GM11168 (cell line): Measurements from ENCODE around the gene TXNDC8.
"Not testable (repeated sequence)": the region's sequence is repeated elsewhere in the genome, so short reads cannot be mapped to it uniquely, and the experiment has no call there.

Experiments
- in situ Hi-C: fragments of 300-500 bp; cut with MboI; formaldehyde crosslinking; loops from one replicate; pipeline ENCODE4 v1.12.0; 2022; ENCODE audit warnings: low sequenced_read_pairs; ENCODE audit not compliant: unreplicated experiment

TXNDC8 gene

DNA sequence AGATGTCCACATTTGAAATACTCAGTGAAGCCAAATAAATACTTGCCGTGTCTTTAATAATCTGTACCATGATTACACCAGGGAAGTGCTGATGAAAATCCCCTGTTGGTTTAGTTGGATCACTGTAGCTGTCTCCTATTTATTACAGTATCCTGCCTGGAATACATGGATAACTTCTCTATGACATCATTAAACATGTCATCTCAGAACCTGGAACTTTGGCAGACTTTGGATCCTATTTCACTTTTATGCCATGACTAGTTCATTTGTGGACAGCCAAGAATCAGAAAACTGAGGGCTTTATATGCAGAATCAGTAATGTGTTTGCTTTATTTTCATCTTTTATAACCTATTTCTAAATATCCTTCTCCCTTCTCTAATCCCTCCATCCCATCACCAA, at the start of gene TXNDC8:
TXNDC8 (minus strand) TSS at position 137 of the 400 bp plus-strand sequence.
- in situ Hi-C loops, result no loop called here

- in situ Hi-C loops, result no loop called here
These were observed 45.8 kb upstream of the TXNDC8 start for GRCh38 chr9:110383491-110383890.

GRCh38 chr9:110382731-110383130, 45.1 kb upstream of the TXNDC8 start:
- in situ Hi-C loops, result no loop called here

DNA sequence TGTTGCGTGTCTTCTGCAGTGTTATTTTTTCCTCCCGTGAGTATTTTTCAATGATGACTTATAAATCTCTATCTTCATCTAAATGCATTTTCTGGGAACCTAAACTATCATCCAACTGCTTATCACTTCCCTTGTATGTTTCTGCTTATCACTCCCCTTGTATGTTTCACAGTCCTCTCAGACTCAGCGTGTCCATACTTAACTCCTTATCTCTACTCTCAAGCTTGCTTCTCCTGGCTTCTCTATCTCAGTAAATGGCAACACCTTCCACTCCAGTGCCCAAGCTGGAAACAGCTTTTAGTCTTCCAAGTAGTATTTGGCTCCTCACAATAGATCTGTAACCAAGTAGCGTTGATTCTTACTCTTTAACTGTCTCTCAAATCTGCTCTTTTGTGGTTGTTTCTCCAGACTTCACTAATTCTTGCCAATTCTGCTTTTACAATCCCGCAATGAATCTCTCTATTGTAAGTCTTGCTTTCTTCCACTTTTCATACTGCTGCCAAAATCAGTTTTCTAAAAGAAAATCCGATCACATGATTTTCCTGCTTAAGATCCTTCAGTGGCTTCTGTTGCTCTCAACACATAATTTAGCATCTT, 33.8 kb upstream of the TXNDC8 start:
- in situ Hi-C loops, result no loop called here

DNA sequence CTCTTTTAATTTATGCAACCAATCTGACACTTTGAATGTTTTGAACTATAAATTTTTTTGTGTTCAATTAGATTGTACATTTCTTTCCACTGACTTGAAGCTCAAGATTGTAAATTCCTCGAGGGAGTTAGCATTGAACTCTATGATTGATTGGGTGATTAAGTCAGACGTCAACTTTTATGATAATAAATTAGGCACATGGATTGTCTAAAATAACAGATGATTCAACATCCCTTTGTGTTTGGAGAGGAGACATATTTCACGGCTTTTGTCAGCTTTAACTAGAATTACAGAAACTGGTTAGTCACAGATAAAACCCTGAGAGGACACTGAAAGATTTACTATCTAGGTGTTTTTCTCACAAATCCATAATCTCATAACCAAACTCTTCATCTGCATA, 32.7 kb upstream of the TXNDC8 start:
- in situ Hi-C loops, result no loop called here

- in situ Hi-C loops, result no loop called here
These were observed 26.8 kb upstream of the TXNDC8 start for GRCh38 chr9:110364451-110364850.

GRCh38 chr9:110358992-110359391, 21.3 kb upstream of the TXNDC8 start:
- in situ Hi-C loops, result not testable (repeated sequence)

GRCh38 chr9:110357505-110357904, 19.8 kb upstream of the TXNDC8 start:
- in situ Hi-C loops, result no loop called here

GRCh38 chr9:110356639-110357395, 19.2 kb upstream of the TXNDC8 start:
- in situ Hi-C loops, result no loop called here

GRCh38 chr9:110355911-110356310, 18.2 kb upstream of the TXNDC8 start:
- in situ Hi-C loops, result no loop called here

DNA sequence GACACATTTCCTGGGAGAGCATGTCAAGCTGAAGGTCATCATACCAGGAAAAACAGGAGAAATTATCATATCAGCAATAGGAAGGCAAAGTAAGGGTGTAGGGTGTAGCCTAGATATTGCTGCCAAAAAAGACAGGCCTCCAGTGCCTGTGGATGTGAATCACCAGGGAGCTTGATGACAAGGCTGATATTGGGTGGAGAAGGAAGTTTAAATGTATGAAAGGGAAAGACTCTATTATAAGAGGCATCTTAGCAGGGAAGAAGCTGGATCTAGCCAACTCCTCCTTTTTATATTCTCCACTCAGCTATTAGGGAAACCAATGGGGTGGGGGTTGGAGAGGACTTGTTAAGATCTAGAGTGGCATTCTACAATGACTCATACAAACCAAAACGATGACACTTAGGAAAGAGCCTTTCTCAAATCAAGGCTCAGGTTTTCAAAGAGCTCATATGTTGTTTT, 13.4 kb upstream of the TXNDC8 start:
- in situ Hi-C loops, result no loop called here

DNA sequence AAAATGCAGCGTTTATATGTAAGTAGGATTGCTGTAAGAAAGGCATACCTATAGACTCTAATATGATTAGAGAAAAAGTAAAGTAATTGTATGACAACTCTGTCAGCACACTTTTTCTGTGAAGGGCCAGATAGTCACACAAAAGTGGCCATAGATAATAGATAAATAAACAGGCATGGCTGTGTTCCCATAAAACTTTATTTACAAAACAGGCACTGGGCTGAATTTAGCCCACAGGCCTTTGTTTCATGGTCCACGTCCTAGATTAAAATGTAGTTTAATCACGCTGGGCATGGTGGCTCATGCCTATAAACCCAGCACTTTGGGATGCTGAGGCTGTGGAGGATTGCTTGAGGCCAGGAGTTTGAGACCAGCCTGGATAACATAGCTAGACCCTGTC, 8.7 kb upstream of the TXNDC8 start:
- in situ Hi-C loops, result no loop called here

DNA sequence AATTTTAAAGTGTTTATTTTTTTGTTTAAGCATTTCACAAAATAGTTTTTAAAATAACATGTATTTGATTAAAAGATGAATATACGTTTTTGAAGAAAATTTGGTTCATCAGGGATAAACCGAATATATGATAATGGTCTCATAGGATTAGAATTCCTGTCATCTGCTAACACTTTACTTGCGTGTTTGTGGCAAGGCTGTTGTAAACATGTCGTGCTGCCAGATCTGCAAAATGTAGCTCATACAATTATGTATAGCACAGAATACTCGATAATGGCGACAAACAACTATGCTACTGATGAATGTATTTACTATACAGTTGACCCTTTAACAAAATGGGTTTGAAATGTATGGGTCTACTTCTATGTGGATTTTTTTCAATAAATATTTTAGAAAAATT, 7.2 kb upstream of the TXNDC8 start:
- in situ Hi-C loops, result no loop called here

GRCh38 chr9:110343551-110343950, 5.9 kb upstream of the TXNDC8 start:
- in situ Hi-C loops, result no loop called here

DNA sequence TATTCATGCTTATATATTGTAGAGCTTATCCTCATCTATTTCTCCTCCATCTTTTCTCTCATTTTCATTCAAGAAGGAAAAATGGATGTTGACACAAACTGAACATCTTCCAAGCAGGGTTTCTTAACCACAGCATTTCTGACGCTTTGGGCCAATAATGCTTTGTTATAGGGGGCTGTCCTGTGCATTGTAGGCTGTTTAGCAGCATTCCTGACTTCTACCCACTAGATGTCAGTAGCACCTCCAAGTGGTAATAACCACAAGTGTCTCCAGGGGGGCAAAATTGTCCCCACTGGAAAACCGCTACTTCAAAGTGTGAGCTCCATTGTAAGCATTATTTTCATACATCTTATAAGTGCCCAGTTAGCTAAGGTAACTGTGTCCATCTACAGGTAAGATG, 2.6 kb upstream of the TXNDC8 start:
- in situ Hi-C loops, result no loop called here

DNA sequence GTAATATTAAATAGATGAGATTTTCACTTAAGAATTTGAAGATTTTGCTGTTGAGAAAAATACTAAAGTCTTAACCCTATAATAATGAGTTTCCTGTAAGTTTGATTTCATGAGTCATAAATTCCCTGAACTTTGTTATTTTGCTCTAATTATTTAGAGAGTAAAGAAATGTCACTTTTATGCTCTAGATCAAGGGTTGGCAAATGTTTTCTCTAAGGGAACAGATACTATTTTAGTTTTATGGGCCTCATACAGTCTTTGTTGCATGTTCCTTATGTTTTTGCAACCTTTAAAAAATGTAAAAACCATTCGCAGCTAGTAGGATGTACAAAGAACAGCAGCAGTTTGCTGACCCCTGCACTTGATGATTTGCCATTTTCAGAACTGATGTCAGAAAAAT, 480 bp upstream of the TXNDC8 start:
- in situ Hi-C loops, result no loop called here

DNA sequence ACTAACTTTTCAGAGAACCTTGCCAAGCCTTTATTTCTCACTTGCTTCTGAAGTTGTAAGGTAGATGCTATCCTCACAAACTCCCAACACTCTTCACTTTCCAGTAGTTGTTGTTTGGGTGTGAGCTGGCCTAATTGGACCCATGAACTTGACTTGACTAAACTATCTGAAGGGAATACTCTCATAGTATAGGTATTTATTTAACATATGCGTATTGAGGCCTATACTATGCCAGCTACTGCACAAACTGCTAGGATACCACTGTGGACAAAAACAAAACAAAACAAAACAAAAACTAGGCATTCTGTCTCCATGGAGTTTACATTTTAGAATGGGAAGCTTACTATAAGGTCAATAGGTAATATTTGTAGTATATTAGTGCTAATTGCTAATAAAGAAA, 1.3 kb downstream of the TXNDC8 start:
- in situ Hi-C loops, result no loop called here

- in situ Hi-C loops, result no loop called here
These were observed 2.8 kb downstream of the TXNDC8 start for GRCh38 chr9:110334871-110335270.

GRCh38 chr9:110334183-110334582, 3.5 kb downstream of the TXNDC8 start:
- in situ Hi-C loops, result no loop called here

DNA sequence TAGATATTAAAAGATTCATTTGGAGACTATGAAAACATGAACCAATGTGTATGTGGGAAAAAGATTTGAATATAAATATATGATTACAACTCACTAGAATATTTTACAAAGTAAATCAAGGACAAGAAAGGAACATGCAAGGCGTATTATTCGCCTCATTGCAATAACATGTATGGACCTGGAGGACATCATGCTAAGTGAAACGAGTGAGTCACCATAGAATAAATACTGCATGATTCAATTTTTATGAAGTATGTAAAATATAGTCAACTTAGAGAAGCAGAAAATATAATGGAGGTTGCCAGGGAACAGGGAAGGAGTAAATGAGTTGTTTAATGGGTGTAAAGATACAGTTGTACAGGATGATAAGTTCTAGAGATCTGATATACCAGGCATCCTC, 4.9 kb downstream of the TXNDC8 start:
- in situ Hi-C loops, result no loop called here

DNA sequence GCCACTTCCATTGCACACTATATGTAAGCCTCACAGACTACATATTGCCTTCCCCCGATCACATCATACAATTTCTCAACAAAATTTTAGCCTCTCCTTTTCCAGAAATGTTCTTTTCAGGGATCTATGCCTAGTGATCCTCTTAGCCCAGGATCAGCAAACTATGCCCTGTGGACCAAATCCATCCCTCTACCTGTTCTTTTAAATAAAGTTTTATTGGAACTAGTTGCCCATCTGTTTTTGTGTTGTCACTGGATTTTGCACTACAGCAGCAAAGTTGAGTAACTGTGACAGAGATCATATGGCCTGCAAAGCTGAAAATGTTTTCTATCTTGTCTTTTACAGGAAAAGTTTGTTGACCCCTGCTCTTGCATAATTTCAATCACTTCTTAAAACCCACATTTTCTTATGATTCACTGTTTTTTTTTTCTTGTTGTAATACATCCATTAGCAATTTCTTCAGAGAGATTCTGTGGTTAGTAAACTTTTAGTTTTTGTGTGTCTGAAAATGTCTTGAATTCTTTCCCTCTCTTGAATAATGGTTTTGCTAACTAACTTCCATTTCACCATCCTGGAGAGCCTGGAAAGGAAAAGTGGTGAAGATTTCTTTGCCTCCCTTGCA, 7.1 kb downstream of the TXNDC8 start:
- in situ Hi-C loops, result no loop called here
